ENCODE data around the gene SLC4A3.

The SLC4A3 gene

DNA sequence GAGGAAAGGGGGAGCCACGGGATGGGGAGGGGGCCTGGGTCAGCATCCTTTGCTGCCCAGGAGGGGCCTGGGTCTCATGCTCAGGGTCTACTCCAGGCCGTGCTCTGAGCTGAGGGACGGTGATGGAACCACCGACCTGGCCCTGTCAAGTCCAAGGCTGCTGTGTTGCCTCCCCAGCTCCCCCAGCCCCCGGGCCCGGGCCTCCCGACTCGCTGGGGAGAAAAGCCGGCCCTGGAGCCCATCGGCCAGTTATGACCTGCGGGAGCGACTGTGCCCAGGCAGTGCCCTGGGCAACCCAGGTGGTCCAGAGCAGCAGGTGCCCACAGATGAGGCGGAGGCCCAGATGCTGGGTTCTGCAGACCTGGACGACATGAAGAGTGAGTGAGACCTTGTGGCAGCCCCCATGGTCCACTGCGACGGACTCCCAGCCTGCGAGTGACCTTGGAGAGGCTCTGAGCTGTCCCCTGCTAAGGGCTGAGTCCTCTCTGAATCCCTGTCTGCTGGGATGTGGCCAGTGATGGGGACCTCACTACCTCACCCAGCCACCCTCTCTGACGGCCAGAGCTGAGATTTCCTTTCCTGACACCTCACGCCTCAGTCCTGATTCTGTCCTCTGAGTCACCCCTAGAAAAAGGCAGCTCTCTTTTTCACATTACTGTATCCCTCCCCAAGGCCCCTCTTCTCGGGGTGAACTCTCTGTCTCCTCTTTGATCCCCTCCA, 2.7 kb downstream of the SLC4A3 start:
- TF ChIP-seq MZF1 (tag by site-specific recombination; IDR thresholded peaks at IDR 0.05; ENCODE audit: borderline replicate concordance) (no peak), ZNF155 (tag by site-specific recombination; IDR thresholded peaks at IDR 0.05) (no peak), ZNF658 (tag by site-specific recombination; IDR thresholded peaks at IDR 0.05) (no peak), ZNF24 (tag by site-specific recombination; IDR thresholded peaks at IDR 0.05) (no peak), ZNF792 (tag by site-specific recombination; IDR thresholded peaks at IDR 0.05) (no peak), ZNF596 (tag by site-specific recombination; IDR thresholded peaks at IDR 0.05) (no peak), ZNF549 (tag by site-specific recombination; IDR thresholded peaks at IDR 0.05) (no peak), GLIS2 (tag by site-specific recombination; IDR thresholded peaks at IDR 0.05) (no peak), ZNF169 (tag by site-specific recombination; IDR thresholded peaks at IDR 0.05) (no peak), ZBTB48 (tag by site-specific recombination; IDR thresholded peaks at IDR 0.05) (no peak), ZNF223 (tag by site-specific recombination; IDR thresholded peaks at IDR 0.05) (no peak), ZNF777 (tag by site-specific recombination; IDR thresholded peaks at IDR 0.05; ENCODE audit: borderline replicate concordance) (no peak)
- TF ChIP-seq, protein P1, sequence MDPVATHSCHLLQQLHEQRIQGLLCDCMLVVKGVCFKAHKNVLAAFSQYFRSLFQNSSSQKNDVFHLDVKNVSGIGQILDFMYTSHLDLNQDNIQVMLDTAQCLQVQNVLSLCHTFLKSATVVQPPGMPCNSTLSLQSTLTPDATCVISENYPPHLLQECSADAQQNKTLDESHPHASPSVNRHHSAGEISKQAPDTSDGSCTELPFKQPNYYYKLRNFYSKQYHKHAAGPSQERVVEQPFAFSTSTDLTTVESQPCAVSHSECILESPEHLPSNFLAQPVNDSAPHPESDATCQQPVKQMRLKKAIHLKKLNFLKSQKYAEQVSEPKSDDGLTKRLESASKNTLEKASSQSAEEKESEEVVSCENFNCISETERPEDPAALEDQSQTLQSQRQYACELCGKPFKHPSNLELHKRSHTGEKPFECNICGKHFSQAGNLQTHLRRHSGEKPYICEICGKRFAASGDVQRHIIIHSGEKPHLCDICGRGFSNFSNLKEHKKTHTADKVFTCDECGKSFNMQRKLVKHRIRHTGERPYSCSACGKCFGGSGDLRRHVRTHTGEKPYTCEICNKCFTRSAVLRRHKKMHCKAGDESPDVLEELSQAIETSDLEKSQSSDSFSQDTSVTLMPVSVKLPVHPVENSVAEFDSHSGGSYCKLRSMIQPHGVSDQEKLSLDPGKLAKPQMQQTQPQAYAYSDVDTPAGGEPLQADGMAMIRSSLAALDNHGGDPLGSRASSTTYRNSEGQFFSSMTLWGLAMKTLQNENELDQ (tag by site-specific recombination; IDR thresholded peaks at IDR 0.05; ENCODE audit: low read depth) = no peak
- TF ChIP-seq, protein P2, sequence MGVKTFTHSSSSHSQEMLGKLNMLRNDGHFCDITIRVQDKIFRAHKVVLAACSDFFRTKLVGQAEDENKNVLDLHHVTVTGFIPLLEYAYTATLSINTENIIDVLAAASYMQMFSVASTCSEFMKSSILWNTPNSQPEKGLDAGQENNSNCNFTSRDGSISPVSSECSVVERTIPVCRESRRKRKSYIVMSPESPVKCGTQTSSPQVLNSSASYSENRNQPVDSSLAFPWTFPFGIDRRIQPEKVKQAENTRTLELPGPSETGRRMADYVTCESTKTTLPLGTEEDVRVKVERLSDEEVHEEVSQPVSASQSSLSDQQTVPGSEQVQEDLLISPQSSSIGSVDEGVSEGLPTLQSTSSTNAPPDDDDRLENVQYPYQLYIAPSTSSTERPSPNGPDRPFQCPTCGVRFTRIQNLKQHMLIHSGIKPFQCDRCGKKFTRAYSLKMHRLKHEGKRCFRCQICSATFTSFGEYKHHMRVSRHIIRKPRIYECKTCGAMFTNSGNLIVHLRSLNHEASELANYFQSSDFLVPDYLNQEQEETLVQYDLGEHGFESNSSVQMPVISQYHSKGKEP (tag by site-specific recombination; IDR thresholded peaks at IDR 0.05) = no peak
- TF ChIP-seq, protein P3, sequence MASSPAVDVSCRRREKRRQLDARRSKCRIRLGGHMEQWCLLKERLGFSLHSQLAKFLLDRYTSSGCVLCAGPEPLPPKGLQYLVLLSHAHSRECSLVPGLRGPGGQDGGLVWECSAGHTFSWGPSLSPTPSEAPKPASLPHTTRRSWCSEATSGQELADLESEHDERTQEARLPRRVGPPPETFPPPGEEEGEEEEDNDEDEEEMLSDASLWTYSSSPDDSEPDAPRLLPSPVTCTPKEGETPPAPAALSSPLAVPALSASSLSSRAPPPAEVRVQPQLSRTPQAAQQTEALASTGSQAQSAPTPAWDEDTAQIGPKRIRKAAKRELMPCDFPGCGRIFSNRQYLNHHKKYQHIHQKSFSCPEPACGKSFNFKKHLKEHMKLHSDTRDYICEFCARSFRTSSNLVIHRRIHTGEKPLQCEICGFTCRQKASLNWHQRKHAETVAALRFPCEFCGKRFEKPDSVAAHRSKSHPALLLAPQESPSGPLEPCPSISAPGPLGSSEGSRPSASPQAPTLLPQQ (tag by site-specific recombination; IDR thresholded peaks at IDR 0.05) = no peak
- POLR2A ChIA-PET = interaction anchor here (1.3 kb wide), 1 partner anchor 9 kb away, joined by 3 read pairs; no protein-coding TSS in a partner anchor
- CTCF ChIA-PET = interaction anchor here (0.6 to 0.9 kb wide), 5 partner anchors 10 to 228 kb away, joined by 3 to 5 read pairs (median 3); no protein-coding TSS in a partner anchor

DNA sequence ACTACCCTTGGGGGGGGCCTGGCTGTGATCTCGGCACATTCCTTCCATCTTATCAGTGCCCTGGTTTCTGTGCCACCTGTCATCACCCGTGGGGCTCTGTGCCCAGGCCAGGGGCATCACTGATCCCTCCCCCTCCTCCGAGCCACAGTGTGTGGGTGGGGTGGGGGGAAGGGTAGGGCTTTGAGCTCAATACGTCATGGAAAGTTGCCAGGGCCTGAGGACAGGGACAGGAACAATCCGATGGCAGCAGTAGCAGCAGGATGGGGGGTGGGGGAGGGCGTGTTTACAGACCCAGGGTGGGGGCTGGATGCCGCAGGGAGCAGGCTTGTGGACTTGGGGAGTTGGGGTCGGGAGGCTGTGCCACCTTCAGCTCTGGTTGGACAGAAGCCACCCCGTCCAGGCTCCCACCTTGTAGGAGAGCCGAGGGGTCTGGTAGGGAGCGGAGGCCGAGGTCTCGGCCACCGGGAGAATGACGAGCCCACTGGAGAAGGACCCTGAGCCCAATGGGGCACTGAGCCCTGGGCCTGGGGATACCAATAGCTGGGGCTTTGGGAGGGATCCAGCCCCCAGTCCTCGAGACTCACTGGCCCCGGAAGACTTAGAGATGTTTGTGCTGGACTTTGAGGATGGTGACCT, 3.5 kb downstream of the SLC4A3 start:
- TF ChIP-seq ZNF302 (tag by site-specific recombination; IDR thresholded peaks at IDR 0.05; ENCODE audit: low read depth) = no peak
- TF ChIP-seq ZNF776 (tag by site-specific recombination; IDR thresholded peaks at IDR 0.05; ENCODE audit: borderline replicate concordance) = no peak
- TF ChIP-seq, protein P4, sequence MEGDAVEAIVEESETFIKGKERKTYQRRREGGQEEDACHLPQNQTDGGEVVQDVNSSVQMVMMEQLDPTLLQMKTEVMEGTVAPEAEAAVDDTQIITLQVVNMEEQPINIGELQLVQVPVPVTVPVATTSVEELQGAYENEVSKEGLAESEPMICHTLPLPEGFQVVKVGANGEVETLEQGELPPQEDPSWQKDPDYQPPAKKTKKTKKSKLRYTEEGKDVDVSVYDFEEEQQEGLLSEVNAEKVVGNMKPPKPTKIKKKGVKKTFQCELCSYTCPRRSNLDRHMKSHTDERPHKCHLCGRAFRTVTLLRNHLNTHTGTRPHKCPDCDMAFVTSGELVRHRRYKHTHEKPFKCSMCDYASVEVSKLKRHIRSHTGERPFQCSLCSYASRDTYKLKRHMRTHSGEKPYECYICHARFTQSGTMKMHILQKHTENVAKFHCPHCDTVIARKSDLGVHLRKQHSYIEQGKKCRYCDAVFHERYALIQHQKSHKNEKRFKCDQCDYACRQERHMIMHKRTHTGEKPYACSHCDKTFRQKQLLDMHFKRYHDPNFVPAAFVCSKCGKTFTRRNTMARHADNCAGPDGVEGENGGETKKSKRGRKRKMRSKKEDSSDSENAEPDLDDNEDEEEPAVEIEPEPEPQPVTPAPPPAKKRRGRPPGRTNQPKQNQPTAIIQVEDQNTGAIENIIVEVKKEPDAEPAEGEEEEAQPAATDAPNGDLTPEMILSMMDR (tag by site-specific recombination; IDR thresholded peaks at IDR 0.05) = no peak
- TF ChIP-seq ZNF16 (tag by site-specific recombination; IDR thresholded peaks at IDR 0.05; ENCODE audit: low read depth) = no peak
- ChIA-PET CTCF (interaction anchor here (0.8 to 1.1 kb wide), 2 partner anchors 11 to 71 kb away, joined by 3 to 5 read pairs; no protein-coding TSS in a partner anchor), POLR2A (interaction anchor here (1.3 kb wide), 1 partner anchor 8 kb away, joined by 3 read pairs; no protein-coding TSS in a partner anchor)
- Histone ChIP-seq H3K27ac (ENCODE audit: extremely low read depth, low read depth, low read length) (no peak overlapping the region), H3K9me3 (ENCODE audit: control insufficient read depth, insufficient read depth, low read depth, low read length) (no peaks in the 10 kb centered on the region), H3K4me1 (ENCODE audit: control insufficient read depth, insufficient read depth, low read length) (no peaks in the 10 kb centered on the region), H3K4me3 (ENCODE audit: low read depth, low read length) (no peak overlapping the region), H3K36me3 (ENCODE audit: control insufficient read depth in 2 of 2, insufficient read depth in 1 of 2, low read length in 2 of 2) (peaks cover 0 to 20% of the 10 kb centered on the region in 2 experiments; a peak in 1 of 3 replicates)

More for the DNA sequence above, 2.7 kb downstream of the SLC4A3 start:
- Histone ChIP-seq H3K4me3 (ENCODE audit: low read depth, low read length) (no peak overlapping the region), H3K27ac (ENCODE audit: extremely low read depth, low read depth, low read length) (no peak overlapping the region), H3K4me1 (ENCODE audit: control insufficient read depth, insufficient read depth, low read length) (no peaks in the 10 kb centered on the region), H3K36me3 (ENCODE audit: control insufficient read depth in 2 of 2, insufficient read depth in 1 of 2, low read length in 2 of 2) (peaks cover 0 to 20% of the 10 kb centered on the region in 2 experiments; a peak in 1 of 3 replicates), H3K9me3 (ENCODE audit: control insufficient read depth, insufficient read depth, low read depth, low read length) (no peaks in the 10 kb centered on the region)

Data from HEK293 (cell line).